Fibroblast of skin of scalp (primary cell): ENCODE measurements around the gene CFAP99. TPM values are rescaled to one million over a fixed set of nuclear protein-coding genes. Genes with fewer than 3 reads are reported as not detected.
"Not testable (repeated sequence)": the region's sequence is repeated elsewhere in the genome, so short reads cannot be mapped to it uniquely, and the experiment has no call there.

Experiments used
- DNase-seq: peaks from one replicate; pipeline ENCODE4 v3.0.0-alpha.2; 2013
- polyA plus RNA-seq, 2 experiments: library from polyadenylated mRNA; unstranded; fragments of 120-200 nt; gene quantifications; one replicate each; pipeline ENCODE4 v1.2.1, GENCODE V29; 2013; ENCODE audit not compliant: insufficient read length in 2 of 2

CFAP99 gene
- polyA plus RNA-seq (2013, experiment 1 of 2; ENCODE audit: insufficient read length), result not detected
- not detected for polyA plus RNA-seq (2013, experiment 2 of 2; ENCODE audit: insufficient read length)

DNA sequence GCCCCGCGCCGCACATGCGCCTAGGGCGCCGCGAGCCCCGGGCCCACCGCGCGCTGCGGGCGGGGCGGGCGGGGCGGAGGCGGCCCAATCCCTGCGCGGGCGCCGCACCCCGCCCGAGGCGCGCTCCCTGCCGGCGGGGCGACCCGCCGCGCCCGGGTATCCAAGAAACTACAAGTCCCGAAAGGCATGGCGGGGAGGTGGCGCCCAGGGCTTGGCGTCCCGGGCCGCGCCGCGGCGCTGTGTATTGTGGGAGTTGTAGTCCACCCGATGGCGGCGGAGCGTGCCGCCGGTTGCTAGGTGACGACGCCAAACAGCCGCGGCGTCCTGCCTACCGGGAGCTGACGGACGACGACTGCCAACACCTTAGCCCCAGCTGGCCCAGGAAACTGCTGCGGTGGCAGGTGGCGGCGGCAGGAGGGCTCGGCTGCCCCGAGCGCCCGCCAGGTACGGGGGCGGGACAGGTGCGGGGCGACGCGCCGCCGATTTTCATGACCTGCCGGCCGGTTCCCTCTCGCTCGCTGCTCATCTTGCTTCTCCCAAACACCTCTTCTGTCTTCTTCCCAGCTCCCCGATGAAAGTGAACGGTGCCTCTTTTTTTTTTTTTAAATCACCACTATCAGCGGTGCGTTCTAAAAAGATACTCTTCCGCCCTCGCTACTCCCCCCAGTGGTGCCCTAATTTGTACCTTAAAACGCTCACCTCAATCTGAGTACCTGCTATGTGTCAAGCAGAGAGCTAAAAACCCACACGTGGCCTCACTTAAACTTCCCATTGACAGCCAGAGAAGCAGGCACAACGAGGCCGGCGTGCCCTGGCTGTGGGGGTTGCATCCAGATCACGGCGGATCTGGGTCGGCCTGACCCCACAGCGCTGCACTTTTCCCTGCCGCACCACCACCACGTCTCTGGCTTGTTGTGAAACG, at the start of gene CFAP99:
Gene CFAP99, plus strand, starts transcription at position 306 of the 922 bp plus-strand sequence.
- peak; percentile 90 for DNase-seq

DNA sequence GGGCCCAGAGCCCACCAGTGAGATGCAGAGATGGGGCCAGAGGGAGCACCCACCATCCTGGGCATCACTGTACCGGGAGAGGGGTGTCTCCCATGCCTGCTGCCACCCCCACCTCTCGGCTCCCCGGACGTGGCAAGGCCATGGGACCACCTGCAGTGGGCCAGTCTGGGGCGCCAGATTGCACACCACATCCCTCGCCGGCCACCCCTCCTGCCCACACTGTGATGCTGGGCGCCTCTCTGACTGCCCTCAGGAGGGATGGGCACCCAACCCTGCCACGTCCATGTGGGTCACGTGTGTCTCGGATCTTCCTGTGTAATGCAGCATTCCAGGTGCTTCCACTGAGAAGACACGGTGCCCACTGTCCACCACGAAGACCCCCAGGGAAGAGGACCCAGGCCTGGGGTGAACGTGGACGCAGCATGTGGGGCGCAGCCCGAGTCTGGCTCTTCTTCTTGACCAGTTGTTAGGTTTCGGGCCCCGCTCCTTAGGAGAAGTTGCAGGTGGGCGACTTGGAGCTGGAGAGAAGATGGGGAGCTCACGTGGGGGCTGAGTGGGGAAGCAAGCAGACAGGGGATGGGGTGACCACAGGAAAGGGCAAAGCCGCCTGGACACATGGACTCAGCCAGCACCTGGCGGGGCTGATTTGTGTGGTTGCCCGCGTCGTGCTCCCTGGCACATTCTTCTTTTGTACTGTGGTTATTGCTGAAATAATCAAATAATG, 48.0 kb upstream of the CFAP99 start:
- DNase-seq, result no peak

- DNase-seq, result no peak
Measured at GRCh38 chr4:2371765-2372487, 46.8 kb upstream of the CFAP99 start.

- DNase-seq, result no peak
Measured at GRCh38 chr4:2372488-2373030, 46.2 kb upstream of the CFAP99 start.

DNA sequence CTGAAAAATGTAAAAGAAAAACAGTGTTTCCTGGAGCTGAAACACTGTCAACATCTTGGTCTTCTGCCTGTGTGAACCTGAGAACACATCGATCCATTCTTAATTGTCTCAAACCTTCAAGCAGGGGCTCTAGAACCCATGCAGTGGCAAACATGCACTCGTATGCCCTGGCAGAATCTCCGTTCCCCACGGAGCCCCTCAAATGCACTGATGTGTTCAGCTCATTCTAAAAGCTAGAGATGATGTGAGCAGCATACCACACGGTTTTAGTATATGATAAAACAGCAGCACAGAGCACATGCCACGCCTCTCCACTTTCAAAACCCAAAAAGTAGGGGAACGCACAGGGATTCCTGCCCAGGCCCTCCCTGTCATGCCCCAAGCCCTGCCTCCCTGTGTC, 45.2 kb upstream of the CFAP99 start:
- DNase-seq, result no peak

- DNase-seq, result no peak
Measured at GRCh38 chr4:2375427-2375826, 43.3 kb upstream of the CFAP99 start.

DNA sequence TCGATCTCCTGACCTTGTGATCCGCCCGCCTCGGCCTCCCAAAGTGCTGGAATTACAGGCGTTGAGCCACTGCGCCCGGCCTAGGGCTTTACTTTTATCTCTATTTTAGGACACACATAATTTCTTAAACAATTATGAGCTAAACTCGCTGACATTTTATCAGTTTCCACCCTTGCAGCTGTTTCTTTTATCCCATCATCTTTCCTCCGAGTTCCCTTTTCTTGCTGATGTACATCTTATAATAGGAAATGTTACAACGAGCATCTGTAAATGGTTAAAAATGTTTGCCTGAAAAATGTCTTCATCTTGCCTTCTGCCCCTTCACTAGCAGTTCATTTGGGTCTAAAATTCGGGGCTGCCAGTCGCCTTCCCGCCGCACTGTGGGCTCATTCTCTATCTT, 41.5 kb upstream of the CFAP99 start:
- DNase-seq, result no peak

DNA sequence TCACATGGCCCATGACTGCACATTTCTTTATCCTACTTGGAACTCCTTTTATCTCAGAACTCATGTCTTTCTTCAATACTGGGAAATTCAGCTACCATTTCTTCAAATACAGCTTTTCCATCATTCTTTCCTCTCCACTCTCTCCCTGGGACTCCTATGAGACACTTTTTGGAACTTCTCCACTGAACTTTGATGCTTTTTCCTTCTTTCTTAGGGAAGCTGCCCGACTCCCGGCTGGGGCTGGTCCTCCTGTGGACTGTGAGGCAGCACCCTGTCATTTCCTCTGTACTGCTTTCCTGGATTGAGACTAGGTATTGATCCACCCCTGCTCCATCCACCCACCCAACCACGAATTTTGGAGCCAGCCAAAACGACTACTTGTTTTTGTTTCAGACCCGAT, 40.4 kb upstream of the CFAP99 start:
- DNase-seq, result no peak

GRCh38 chr4:2378898-2379297, 39.9 kb upstream of the CFAP99 start:
- no peak for DNase-seq

DNA sequence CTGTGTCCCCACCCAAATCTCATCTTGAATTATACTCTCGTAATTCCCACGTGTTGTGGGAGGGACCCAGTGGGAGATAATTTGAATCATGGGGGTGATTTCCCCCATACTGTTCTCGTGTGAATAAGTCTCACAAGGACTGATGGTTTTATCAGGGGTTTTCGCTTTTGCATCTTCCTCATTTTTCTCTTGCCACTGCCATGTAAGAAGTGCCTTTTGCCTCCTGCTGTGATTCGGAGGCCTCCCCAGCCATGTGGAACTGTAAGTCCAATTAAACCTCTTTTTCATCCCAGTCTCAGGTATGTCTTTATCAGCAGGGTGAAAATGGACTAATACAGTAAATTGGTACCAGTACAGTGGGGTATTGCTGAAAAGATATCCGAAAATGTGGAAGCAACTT, 38.2 kb upstream of the CFAP99 start:
- not testable (repeated sequence) for DNase-seq

DNA sequence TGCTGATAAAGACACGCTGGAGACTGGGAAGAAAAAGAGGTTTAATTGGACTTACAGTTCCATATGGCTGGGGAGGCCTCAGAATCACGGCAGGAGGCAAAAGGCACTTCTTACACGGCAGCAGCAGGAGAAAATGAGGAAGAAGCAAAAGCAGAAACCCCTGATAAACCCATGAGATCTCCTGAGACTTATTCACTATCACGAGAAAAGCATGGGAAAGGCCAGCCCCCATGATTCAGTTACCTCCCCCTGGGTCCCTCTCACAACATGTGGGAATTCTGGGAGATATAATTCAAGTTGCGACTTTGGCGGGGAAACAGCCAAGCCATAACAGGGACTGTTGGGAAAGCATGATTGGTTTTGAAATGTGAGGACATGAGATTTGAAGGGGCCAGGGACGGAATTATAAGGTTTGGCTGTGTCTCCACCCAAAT, 36.0 kb upstream of the CFAP99 start:
- not testable (repeated sequence) for DNase-seq

DNA sequence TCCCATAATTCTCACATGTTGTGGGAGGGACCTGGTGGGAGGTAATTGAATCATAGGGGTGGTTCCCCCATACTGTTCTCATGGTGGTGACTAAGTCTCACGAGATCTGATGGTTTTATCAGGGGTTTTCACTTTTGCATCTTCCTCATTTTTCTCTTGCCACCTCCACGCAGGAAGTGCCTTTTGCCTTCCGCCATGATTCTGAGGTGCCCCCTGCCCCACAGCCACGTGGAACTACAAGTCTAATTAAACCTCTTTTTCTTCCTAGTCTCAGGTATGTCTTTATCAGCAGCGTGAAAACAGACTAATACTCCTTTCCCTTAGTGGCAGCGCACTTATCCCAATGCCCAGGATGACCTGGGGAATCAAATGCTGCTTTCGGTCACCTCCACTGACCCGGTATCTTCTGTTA, 35.5 kb upstream of the CFAP99 start:
- not testable (repeated sequence) for DNase-seq

GRCh38 chr4:2383760-2384159, 35.0 kb upstream of the CFAP99 start:
- DNase-seq, result no peak

DNA sequence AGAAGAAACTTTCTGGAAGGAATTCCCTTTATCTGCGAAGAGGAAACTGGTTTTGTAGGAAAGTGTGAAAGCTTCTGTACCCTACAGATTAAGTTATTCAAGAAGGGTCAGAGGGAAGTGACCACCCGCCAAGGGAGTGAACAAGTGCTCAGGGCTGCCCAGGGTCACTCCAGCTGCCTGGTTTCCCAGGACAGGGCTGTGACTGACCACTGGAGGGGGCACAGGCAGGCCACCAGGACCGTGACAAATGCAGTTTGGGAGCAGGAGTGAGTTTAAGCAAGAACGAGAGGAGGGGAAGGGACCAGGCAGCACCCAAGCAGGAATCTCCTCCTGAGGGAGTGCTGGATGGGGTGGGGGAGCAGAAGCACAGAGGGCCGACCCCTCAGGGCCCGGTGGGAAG, 34.5 kb upstream of the CFAP99 start:
- DNase-seq, result no peak

DNA sequence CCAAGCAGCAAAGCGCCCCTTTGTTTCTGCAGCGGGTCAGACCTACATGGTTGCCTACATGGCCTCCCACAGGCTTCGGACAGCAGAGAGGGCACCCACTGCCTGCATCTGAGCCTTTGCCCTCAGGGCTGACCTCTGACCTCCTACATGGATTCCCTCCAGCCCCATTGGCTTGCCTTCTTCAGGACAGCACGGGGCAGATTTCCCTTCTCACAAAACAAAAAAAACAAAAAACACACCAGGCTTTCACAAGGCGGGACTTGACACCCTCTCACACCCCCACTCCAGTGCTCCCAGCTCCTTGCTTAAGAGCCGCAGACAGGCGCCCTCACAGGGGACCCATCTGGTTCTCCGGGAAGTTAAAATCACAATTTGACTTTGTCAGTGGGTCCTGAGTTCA, 33.2 kb upstream of the CFAP99 start:
- DNase-seq, result no peak

DNA sequence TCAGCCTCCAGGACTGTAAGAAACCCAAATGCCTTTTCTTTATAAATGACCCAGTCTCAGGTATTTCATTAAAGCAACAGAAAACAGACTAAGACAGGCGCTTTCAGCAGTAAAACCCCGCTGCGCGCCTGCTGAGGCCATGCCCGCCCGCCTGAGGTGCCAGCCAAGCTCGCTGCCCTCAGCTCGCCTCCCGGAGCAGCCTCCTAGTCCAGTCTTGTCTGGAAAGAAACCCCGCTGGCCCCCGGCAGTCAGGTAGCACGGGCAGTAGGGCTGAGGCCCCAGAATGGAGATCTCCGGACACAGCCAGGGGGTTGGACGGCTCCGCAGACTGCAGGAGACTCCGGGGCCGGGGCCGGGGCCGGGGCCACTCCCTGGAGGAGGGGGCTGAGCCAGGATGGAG, 32.0 kb upstream of the CFAP99 start:
- no peak for DNase-seq

GRCh38 chr4:2387218-2387617, 31.5 kb upstream of the CFAP99 start:
- DNase-seq, result no peak

- no peak for DNase-seq
Measured at GRCh38 chr4:2387829-2388228, 30.9 kb upstream of the CFAP99 start.

DNA sequence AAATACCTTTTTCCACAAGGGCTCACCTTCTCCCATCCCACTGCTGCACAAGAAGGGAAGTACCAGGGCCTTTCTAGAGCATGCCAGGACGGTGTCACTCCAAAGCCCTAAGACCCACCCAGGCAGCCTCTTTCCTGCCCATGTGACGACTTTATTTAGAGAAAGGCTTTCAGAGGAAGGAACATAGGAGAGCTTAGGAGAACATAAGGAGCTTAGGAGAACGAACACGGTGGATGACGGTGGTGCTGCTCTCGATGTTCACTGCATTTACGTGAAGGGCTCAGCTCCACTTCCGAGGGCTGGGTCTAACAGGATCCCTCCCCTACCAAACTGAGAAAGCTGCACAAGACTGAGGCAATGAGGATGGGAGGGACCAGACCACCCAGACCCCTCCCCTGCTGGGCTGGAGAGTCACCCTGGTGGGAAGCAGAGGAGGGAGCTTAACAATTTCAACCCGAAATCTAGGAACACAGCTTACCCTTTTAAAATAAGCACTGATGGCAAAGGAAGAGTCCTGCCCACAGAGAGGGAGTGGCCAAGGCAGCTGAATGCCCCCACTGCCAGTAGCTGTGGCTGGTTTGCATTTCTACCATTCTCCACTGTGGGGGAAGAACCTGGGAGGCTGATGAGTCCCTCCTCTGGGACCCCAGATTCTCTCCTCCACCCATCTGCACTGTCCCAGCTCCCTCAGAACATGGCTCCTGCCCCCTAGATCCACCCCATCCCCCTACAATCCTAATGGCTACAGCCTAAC, 30.1 kb upstream of the CFAP99 start:
- DNase-seq, result peak; percentile 12

- no peak for DNase-seq
Measured at GRCh38 chr4:2389691-2390090, 29.1 kb upstream of the CFAP99 start.

DNA sequence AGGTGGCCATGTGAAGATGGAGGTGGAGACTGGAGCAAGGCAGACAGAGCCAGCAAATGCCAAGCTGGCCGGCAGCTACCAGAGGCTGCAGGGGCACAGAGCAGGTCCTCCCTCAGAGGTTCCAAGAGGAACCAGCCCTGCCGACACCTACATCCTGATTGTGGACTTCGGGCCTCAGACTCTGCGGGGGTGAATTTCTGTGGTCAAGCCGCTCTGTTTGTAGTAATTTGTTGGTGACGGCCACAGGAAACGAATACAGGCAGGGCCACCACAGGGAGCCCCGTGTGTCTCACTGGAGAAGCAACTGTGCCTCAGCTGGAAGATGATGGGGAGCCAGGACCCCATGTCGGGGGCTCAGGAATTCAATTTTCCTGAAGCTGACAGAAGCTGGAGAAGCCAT, 28.6 kb upstream of the CFAP99 start:
- DNase-seq, result peak; percentile 62
